Lung (tissue), 12 donors: ENCODE results near the gene MAST3. TPM values are rescaled to one million over a fixed set of nuclear protein-coding genes. Genes with fewer than 3 reads are reported as not detected.

ENCODE experiments used
- ATAC-seq: fragments of 200-7000 bp; cut with Tn5 transposase; one replicate; pipeline ENCODE4 v1.9.1; 2020; ENCODE audit warnings: moderate number of reproducible peaks; ENCODE audit not compliant: insufficient read depth, low FRiP score
- DNase-seq, 3 donors: peaks; one replicate each; pipeline ENCODE4 v3.0.0-alpha.2; 2013 to 2017
- H3K27ac ChIP-seq, 2 donors: one replicate each; pipeline ENCODE4 v1.5.1; 2013; ENCODE audit warnings: mild to moderate bottlenecking in 2 of 2, moderate library complexity in 2 of 2, control low read depth in 1 of 2, inconsistent platforms in 1 of 2, low read depth in 1 of 2, low read length in 1 of 2
- H3K27me3 ChIP-seq, 3 donors: one replicate each; pipeline ENCODE4 v1.5.1; 2013; ENCODE audit warnings: low read length in 2 of 3; ENCODE audit not compliant: control insufficient read depth in 3 of 3, insufficient read depth in 3 of 3
- H3K36me3 ChIP-seq, 4 donors: one replicate each; pipeline ENCODE4 v1.5.1; 2013; ENCODE audit warnings: low read length in 4 of 4, mild to moderate bottlenecking in 1 of 4, moderate library complexity in 1 of 4; ENCODE audit not compliant: control insufficient read depth in 4 of 4, insufficient read depth in 4 of 4
- H3K4me1 ChIP-seq, 5 donors: one replicate each; pipeline ENCODE4 v1.5.1; 2013; ENCODE audit warnings: low read length in 5 of 5, mild to moderate bottlenecking in 2 of 5, moderate library complexity in 1 of 5; ENCODE audit not compliant: control insufficient read depth in 5 of 5, insufficient read depth in 5 of 5
- H3K4me3 ChIP-seq: one replicate; pipeline ENCODE4 v1.5.1; 2013; ENCODE audit warnings: mild to moderate bottlenecking, control low read depth, moderate library complexity
- H3K9ac ChIP-seq, 2 donors: one replicate each; pipeline ENCODE4 v1.5.1; 2013; ENCODE audit warnings: low read length in 2 of 2, control low read depth in 1 of 2; ENCODE audit not compliant: insufficient read depth in 1 of 2
- H3K9me3 ChIP-seq, 4 donors: one replicate each; pipeline ENCODE4 v1.5.1; 2013; ENCODE audit warnings: low read length in 3 of 4, mild to moderate bottlenecking in 1 of 4, moderate library complexity in 1 of 4; ENCODE audit not compliant: control insufficient read depth in 4 of 4, insufficient read depth in 3 of 4
- WGBS, 2 donors: extraction: QIAGEN DNeasy Blood & Tissue Kit; methylation state at CpG; one replicate each; pipeline ENCODE4 v1.1.7; 2013; 5-methylcytosine and 5-hydroxymethylcytosine counted together
- polyA plus RNA-seq, 2 donors: library from polyadenylated mRNA; stranded (reverse); fragments of 200-250 nt; gene quantifications; one replicate each; pipeline ENCODE4 v1.2.1, GENCODE V29; 2013
- total RNA-seq, 2 donors: library from RNA; depleted of rRNA in 1 of 2; stranded (reverse); fragments of >200 nt in 1 of 2; gene quantifications; one replicate each; pipeline ENCODE4 v1.2.1, GENCODE V29; 2014 to 2021
- TF ChIP-seq, protein P1 (sequence below): IDR thresholded peaks from 2 replicates; pipeline ENCODE4 v1.5.1; 2012; ENCODE audit warnings: mild to moderate bottlenecking; ENCODE audit errors: control extremely low read depth, extremely low read depth
- donor health status: control.
- donor health status: control.
- donor health status: Bipolar disorder and iron deficiency.
- donor health status: healthy.
- donor health status: DM: yes; HTN: yes; CAD: no.

Gene MAST3
- total and polyA plus RNA-seq, 4 donors: 5.0 to 24.0 (median 9.3) TPM

DNA sequence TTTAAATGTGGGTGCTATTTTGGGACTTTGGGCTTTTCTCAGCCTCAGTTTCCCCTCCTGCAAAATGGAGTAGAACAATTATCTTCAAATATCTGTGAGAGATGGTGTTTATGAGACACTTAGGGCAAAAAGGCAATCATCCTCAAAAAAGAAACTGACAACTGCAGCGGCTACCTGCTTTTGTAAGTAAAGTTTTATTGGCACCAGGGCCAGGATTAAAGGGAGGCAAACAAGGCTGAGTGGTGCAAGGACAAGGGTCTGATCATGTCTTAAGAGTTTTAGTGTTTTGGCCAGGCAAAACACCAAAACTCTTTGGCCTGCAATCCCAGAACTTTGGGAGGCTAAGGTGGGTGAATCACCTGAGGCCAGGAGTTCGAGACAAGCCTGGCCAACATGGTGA, 1.3 kb upstream of the MAST3 start:
- Histone ChIP-seq H3K9ac (no peak overlapping the region), H3K9me3 (no peaks in the 10 kb centered on the region), H3K27me3 (peaks cover 0 to 20% (median 16%) of the 10 kb centered on the region in 3 donors), H3K4me3 (no peak overlapping the region), H3K4me1 (peaks cover 0 to 12% (median 7%) of the 10 kb centered on the region in 5 donors), H3K27ac (no peak overlapping the region), H3K36me3 (no peaks in the 10 kb centered on the region)
- no peak for DNase-seq
- no peak for ATAC-seq
- TF ChIP-seq, protein P1, sequence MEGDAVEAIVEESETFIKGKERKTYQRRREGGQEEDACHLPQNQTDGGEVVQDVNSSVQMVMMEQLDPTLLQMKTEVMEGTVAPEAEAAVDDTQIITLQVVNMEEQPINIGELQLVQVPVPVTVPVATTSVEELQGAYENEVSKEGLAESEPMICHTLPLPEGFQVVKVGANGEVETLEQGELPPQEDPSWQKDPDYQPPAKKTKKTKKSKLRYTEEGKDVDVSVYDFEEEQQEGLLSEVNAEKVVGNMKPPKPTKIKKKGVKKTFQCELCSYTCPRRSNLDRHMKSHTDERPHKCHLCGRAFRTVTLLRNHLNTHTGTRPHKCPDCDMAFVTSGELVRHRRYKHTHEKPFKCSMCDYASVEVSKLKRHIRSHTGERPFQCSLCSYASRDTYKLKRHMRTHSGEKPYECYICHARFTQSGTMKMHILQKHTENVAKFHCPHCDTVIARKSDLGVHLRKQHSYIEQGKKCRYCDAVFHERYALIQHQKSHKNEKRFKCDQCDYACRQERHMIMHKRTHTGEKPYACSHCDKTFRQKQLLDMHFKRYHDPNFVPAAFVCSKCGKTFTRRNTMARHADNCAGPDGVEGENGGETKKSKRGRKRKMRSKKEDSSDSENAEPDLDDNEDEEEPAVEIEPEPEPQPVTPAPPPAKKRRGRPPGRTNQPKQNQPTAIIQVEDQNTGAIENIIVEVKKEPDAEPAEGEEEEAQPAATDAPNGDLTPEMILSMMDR: no peak
- 84 to 95% methylated on average over 2 of the region's 2 CpGs for WGBS, 2 donors

DNA sequence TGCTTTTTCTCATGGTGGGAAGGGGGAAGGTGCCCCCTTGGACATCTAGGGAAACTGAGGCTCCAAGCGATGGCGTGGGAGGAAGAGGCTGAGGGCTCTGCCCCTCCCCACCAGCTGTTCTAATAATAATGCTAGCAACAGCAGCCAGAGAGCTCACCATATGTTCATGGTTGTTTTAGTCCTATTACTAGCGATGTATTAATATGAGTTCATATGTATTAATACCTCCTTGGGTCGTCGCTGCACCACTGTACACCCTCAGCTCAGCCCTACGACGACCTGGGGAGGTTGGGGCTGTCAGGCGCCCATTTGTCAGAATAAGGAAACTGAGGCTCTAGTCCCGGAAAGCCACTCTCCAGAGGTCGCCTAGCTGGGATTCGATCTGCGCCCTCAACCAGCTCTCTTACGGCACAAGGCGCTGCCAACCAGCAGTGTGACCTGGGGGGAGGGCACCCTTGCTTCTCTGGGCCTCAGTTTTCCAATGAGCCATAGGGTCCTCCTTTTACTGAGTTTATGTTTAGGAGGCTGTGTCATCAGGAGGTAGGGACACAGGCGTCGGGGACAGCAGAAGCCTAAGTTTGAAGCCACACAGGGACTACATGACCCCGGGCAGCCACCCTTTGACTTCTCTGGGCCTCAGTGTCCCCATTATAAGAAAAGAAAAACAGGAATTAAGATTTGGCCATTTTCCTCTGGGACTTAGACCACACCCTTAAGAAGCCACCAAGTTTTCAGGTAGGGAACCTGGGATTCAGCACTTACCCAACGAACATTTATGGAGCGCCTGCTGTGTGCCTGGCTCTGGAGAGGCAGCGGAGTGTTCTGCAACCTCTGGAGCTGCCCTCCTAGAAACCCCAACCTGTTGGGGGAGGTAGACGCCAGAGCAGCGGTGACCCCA, 664 bp downstream of the MAST3 start:
- WGBS, 2 donors: 28 to 33% methylated on average over 22 of the region's 22 CpGs
- Histone ChIP-seq H3K9ac (no peak overlapping the region), H3K27ac (no peak overlapping the region), H3K36me3 (no peaks in the 10 kb centered on the region), H3K9me3 (no peaks in the 10 kb centered on the region), H3K4me3 (peak overlapping the region; percentile 28), H3K4me1 (peaks cover 0 to 12% (median 7%) of the 10 kb centered on the region in 5 donors), H3K27me3 (peaks cover 0 to 20% (median 16%) of the 10 kb centered on the region in 3 donors)
- DNase-seq (no peak), ATAC-seq (no peak)
- TF ChIP-seq, protein P1: no peak

DNA sequence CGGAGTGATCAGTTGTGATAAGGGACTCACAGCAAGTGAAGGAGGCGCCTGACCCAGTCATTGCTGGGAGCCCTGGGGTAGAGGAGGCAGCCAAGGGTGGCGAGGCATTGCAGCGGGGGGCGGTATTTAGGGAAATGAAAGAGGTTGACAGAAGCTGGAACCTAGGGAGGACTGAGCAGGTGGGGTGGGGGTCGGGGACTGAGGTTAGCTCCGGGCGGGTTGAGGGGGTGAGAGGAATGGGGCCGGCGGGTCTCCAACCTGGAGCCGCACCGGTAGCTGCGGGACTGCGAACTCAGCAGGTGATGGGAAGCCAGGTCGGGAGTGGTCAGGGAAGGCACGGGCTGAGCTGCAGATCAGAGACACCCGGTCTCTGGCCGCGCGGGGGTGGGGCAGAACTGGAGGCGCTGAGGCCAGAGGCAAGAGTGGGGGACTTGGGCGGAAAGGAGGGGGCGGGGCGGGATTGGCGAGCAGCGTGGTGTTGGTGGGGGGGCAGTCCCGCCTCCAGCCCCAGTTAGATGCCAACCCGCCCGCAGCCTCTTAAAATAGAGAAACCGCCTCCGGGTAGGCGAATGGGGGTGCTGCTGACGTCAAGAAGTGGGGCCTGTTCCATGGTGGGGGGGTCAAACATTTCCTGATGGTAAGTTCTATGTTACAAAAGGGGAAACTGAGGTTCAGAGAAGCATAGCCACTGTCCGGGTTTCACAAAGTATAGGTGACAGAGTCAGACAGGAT, 1.5 kb downstream of the MAST3 start:
- Histone ChIP-seq H3K4me3 (no peak overlapping the region), H3K9me3 (no peaks in the 10 kb centered on the region), H3K4me1 (peaks cover 0 to 15% (median 7%) of the 10 kb centered on the region in 5 donors), H3K9ac (no peak overlapping the region), H3K36me3 (no peaks in the 10 kb centered on the region), H3K27ac (no peak overlapping the region), H3K27me3 (peaks cover 0 to 20% (median 16%) of the 10 kb centered on the region in 3 donors)
- no peak for ATAC-seq
- TF ChIP-seq, protein P1: no peak
- 7 to 8% methylated on average over 32 to 34 of the region's 34 CpGs for WGBS, 2 donors
- no peak for DNase-seq
